Inferior parietal cortex (tissue), 1 donor: ENCODE measurements around the gene NBPF4.
"Not testable (repeated sequence)": the region's sequence is repeated elsewhere in the genome, so short reads cannot be mapped to it uniquely, and the experiment has no call there.

ENCODE experiments used
- DNase-seq: peaks from one replicate; pipeline ENCODE4 v3.0.0-alpha.2; 2016; ENCODE audit errors: extremely low spot score

NBPF4 gene

GRCh38 chr1:108209456-108210108 lies 34.3 kb downstream of the NBPF4 start:
- no peak for DNase-seq

GRCh38 chr1:108208724-108209446 lies 35.0 kb downstream of the NBPF4 start:
- no peak for DNase-seq

- DNase-seq, result not testable (repeated sequence)
Measured at GRCh38 chr1:108203582-108203981, 40.3 kb downstream of the NBPF4 start.

- DNase-seq, result no peak
Measured at GRCh38 chr1:108201687-108202086, 42.2 kb downstream of the NBPF4 start.

- DNase-seq, result no peak
Measured at GRCh38 chr1:108200687-108201051, 43.2 kb downstream of the NBPF4 start.

- peak; percentile 65 for DNase-seq
Measured at GRCh38 chr1:108199781-108200686, 43.8 kb downstream of the NBPF4 start, which contains the start of gene SLC25A24. SLC25A24 (minus strand) TSS chr1:108200343; CDS start chr1:108200138, 205 bp downstream.

GRCh38 chr1:108199201-108199691 lies 44.6 kb downstream of the NBPF4 start:
- peak; percentile 37 for DNase-seq

GRCh38 chr1:108194051-108194450 lies 49.8 kb downstream of the NBPF4 start:
- no peak for DNase-seq

- DNase-seq, result no peak
Measured at GRCh38 chr1:108193333-108193732, 50.5 kb downstream of the NBPF4 start.

GRCh38 chr1:108192581-108192980 lies 51.3 kb downstream of the NBPF4 start:
- DNase-seq, result no peak

GRCh38 chr1:108190686-108191416 lies 53.0 kb downstream of the NBPF4 start:
- DNase-seq, result no peak

GRCh38 chr1:108190001-108190634 lies 53.8 kb downstream of the NBPF4 start:
- DNase-seq, result no peak

- DNase-seq, result no peak
Measured at GRCh38 chr1:108188801-108189200, 55.1 kb downstream of the NBPF4 start.

- DNase-seq, result no peak
Measured at GRCh38 chr1:108182959-108183700, 60.7 kb downstream of the NBPF4 start.

- DNase-seq, result no peak
Measured at GRCh38 chr1:108179018-108179417, 64.9 kb downstream of the NBPF4 start.
